WERI-Rb-1 (cell line): ENCODE results near the gene PRKD1.
"Not testable (repeated sequence)": the region's sequence is repeated elsewhere in the genome, so short reads cannot be mapped to it uniquely, and the experiment has no call there.

Source experiments
- DNase-seq: peaks from one replicate; pipeline ENCODE4 v3.0.0-alpha.2; 2020
- H3K27ac ChIP-seq: fragments of 250-450 bp; sonication (Bioruptor Pico); 2 replicates; pipeline ENCODE4 v1.5.1; 2020; ENCODE audit warnings: mild to moderate bottlenecking, moderate library complexity
- H3K27me3 ChIP-seq: fragments of 250-450 bp; sonication (Bioruptor Pico); 2 replicates; pipeline ENCODE4 v1.5.1; 2021; ENCODE audit warnings: mild to moderate bottlenecking, low read depth, moderate library complexity; ENCODE audit not compliant: insufficient read depth, severe bottlenecking
- H3K36me3 ChIP-seq: fragments of 250-450 bp; sonication (Bioruptor Pico); 2 replicates; pipeline ENCODE4 v1.5.1; 2020; ENCODE audit warnings: mild to moderate bottlenecking, moderate library complexity
- H3K4me3 ChIP-seq: 2 replicates; pipeline ENCODE4 v1.5.1; 2011; ENCODE audit warnings: low read depth, mild to moderate bottlenecking, control low read depth, low read length
- H3K9me3 ChIP-seq: fragments of 250-450 bp; sonication (Bioruptor Pico); 2 replicates; pipeline ENCODE4 v1.5.1; 2021; ENCODE audit warnings: mild to moderate bottlenecking, moderate library complexity; ENCODE audit not compliant: severe bottlenecking
- CTCF ChIP-seq: IDR thresholded peaks from 2 replicates; pipeline ENCODE4 v1.5.1; 2011; ENCODE audit warnings: low read depth, mild to moderate bottlenecking, control low read depth, inconsistent platforms, low read length

PRKD1 gene

GRCh38 chr14:29709490-29709889 lies 218.2 kb downstream of the PRKD1 start:
- H3K9me3 ChIP-seq: no peaks in the 10 kb centered on the region
- no peak overlapping the region for H3K27ac ChIP-seq
- H3K4me3 ChIP-seq: no peak overlapping the region
- no peaks in the 10 kb centered on the region for H3K36me3 ChIP-seq
- no peaks in the 10 kb centered on the region for H3K27me3 ChIP-seq
- no peak for TF ChIP-seq CTCF
- no peak for DNase-seq

GRCh38 chr14:29706700-29707099 lies 220.9 kb downstream of the PRKD1 start:
- TF ChIP-seq CTCF: no peak
- no peaks in the 10 kb centered on the region for H3K9me3 ChIP-seq
- H3K36me3 ChIP-seq: no peaks in the 10 kb centered on the region
- no peak overlapping the region for H3K4me3 ChIP-seq
- H3K27ac ChIP-seq: no peak overlapping the region
- DNase-seq: no peak
- H3K27me3 ChIP-seq: no peaks in the 10 kb centered on the region

- TF ChIP-seq CTCF: no peak
- Histone ChIP-seq H3K27ac (no peak overlapping the region), H3K36me3 (no peaks in the 10 kb centered on the region), H3K4me3 (no peak overlapping the region), H3K9me3 (no peaks in the 10 kb centered on the region), H3K27me3 (no peaks in the 10 kb centered on the region)
- no peak for DNase-seq
Measured at GRCh38 chr14:29705801-29706200, 221.8 kb downstream of the PRKD1 start.

- not testable (repeated sequence) for H3K27ac ChIP-seq, H3K27me3 ChIP-seq, DNase-seq, H3K4me3 ChIP-seq, H3K36me3 ChIP-seq, H3K9me3 ChIP-seq
Measured at GRCh38 chr14:29689597-29689996, 238.1 kb downstream of the PRKD1 start.

- Histone ChIP-seq H3K27me3 (no peaks in the 10 kb centered on the region), H3K36me3 (no peaks in the 10 kb centered on the region), H3K4me3 (no peak overlapping the region), H3K27ac (no peak overlapping the region), H3K9me3 (no peaks in the 10 kb centered on the region)
- no peak for DNase-seq
- no peak for TF ChIP-seq CTCF
Measured at GRCh38 chr14:29687866-29688265, 239.8 kb downstream of the PRKD1 start.

- H3K27me3 ChIP-seq: no peaks in the 10 kb centered on the region
- H3K36me3 ChIP-seq: no peaks in the 10 kb centered on the region
- no peak for DNase-seq
- no peak overlapping the region for H3K4me3 ChIP-seq
- H3K9me3 ChIP-seq: no peaks in the 10 kb centered on the region
- no peak overlapping the region for H3K27ac ChIP-seq
- no peak for TF ChIP-seq CTCF
Measured at GRCh38 chr14:29687071-29687765, 240.4 kb downstream of the PRKD1 start.
